Adrenal gland (tissue), 12 donors: ENCODE data around the gene LAPTM5. TPM values are rescaled to one million over a fixed set of nuclear protein-coding genes. Genes with fewer than 3 reads are reported as not detected.
A peak's percentile ranks its signal among the peaks of the same experiment; 100 is the strongest.

ENCODE experiments used
- DNase-seq, 7 donors: peaks; one replicate each; pipeline ENCODE4 v3.0.0-alpha.2; 2019 to 2020
- H3K27ac ChIP-seq, 5 donors: fragments of 200-600 bp; sonication (generic) in 4 of 5; 1 replicate in 3 of 5; 2 replicates in 2 of 5; pipeline versions ENCODE4 v1.5.1 to v1.8.0; 2016 to 2020; ENCODE audit warnings: mild to moderate bottlenecking in 1 of 5
- H3K27me3 ChIP-seq: fragments of 200-600 bp; 2 replicates; pipeline ENCODE4 v1.8.0; 2021
- H3K36me3 ChIP-seq, 2 donors: fragments of 200-600 bp; replicated peaks in 1 of 2; 1 replicate in 1 of 2; 2 replicates in 1 of 2; pipeline versions ENCODE4 v1.5.1 to v1.8.0; 2018 to 2022
- H3K4me1 ChIP-seq, 2 donors: fragments of 200-600 bp; replicated peaks in 1 of 2; 1 replicate in 1 of 2; 2 replicates in 1 of 2; pipeline versions ENCODE4 v1.5.1 to v1.8.0; 2018 to 2021
- H3K4me3 ChIP-seq, 4 donors: fragments of 200-600 bp; sonication (generic) in 3 of 4; one replicate each; pipeline ENCODE4 v1.5.1; 2016 to 2018
- H3K9me3 ChIP-seq, 3 donors: fragments of 200-600 bp; sonication (generic) in 1 of 3; replicated peaks in 1 of 3; 1 replicate in 2 of 3; 2 replicates in 1 of 3; pipeline versions ENCODE4 v1.5.1 to v1.8.0; 2016 to 2021
- POLR2A ChIP-seq, 2 donors: fragments of 450-650 bp; IDR thresholded peaks; one replicate each; pipeline ENCODE4 v1.6.1; 2017; ENCODE audit warnings: antibody characterized with exemption in 2 of 2, mild to moderate bottlenecking in 2 of 2, moderate library complexity in 1 of 2
- whole genome bisulfite sequencing, 4 donors: extraction: QIAGEN DNeasy Blood & Tissue Kit in 2 of 4; methylation state at CpG; one replicate each; pipeline versions ENCODE4 v1.1.5 to v1.1.7; 2013 to 2017; 5-methylcytosine and 5-hydroxymethylcytosine counted together
- intact Hi-C, 2 donors: fragments of 100-400 bp; cut with DNase I; formaldehyde crosslinking; loops; one replicate each; pipeline versions ENCODE4 v1.14.1 to v1.15.0; 2022 to 2023
- polyA plus RNA-seq, 3 donors: library from polyadenylated mRNA; stranded (reverse); fragments of 200-250 nt in 2 of 3; fragments of 350-450 nt in 1 of 3; fragmentation: Illumina TruSeq in 1 of 3; extraction: RNeasy Lipid Tissue Mini Kit (QIAGEN cat#74804) in 1 of 3; gene quantifications; one replicate each; pipeline ENCODE4 v1.2.3, GENCODE V29; 2013 to 2014
- total RNA-seq, 9 donors: library from RNA; depleted of rRNA in 4 of 9; stranded (reverse); fragments of >200 nt in 4 of 9; fragments of 120-200 nt in 1 of 9; fragmentation: NEBNext Ultra II Directional in 1 of 9; extraction: Animal tissue kit (Norgen Biotek cat#: 25700) in 1 of 9; gene quantifications; one replicate each; pipeline versions ENCODE4 v1.1.0 to v1.2.4, GENCODE V29; 2013 to 2023
- TF ChIP-seq, protein P1 (sequence below), 6 experiments: fragments of 450-650 bp in 4 of 6; fragments of 200-600 bp in 2 of 6; sonication (generic) in 1 of 6; IDR thresholded peaks; 1 replicate in 5 of 6; 2 replicates in 1 of 6; pipeline versions ENCODE4 v1.5.1 to v1.8.0; 2016 to 2021; ENCODE audit warnings: antibody characterized with exemption in 6 of 6, mild to moderate bottlenecking in 2 of 6, moderate library complexity in 1 of 6
- donor health status: healthy with polysubstance abuse.
- donor health status: Bipolar disorder and iron deficiency.
- donor health status: DM: yes; HTN: yes; CAD: no.
- donor health status: DM: no; HTN: no; CAD: no.
- donor health status: DM: no; HTN: no; CAD: no.
- donor health status: DM: yes; HTN: yes; CAD: no.

LAPTM5 gene
- total and polyA plus RNA-seq, 12 donors = 7.8 to 177 (median 109) TPM

DNA sequence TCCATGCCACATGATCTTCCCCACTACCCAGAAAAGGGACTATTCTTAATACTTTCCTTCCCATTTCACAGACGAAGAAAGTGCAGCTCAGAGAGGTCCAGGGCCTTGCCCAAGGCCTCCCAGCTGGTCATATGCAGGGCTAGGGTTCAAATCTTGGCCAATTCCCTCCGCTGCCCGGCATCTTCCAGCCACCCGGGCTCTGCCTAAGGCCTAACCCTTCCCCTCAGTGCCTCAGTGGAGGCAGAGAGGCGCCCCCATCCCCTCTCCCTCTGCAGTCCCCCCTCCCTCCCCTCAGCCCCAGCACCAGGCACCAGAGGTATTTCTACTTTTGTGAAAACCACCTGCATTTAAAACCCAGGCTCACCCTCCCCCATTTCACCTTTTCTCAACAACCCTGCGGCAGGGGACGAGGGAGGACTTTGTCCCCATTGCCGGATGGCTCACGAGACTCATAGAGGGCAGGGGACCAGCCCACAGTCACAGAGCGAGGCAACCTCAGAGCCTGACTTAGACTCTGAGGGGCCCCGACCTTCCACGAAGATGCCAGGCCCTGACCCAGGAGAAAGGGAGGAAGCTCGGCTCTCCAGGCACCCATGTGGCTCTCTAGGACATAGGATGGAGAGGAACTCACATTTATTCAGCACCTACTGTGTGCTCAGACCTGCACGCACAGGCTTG, 12.3 kb downstream of the LAPTM5 start:
- WGBS, 4 donors = 80 to 88% (median 84%) methylated on average over 13 to 14 of the region's 14 CpGs
- H3K27ac ChIP-seq = peak overlapping the region in 1 of 5 donors; percentile 1

DNA sequence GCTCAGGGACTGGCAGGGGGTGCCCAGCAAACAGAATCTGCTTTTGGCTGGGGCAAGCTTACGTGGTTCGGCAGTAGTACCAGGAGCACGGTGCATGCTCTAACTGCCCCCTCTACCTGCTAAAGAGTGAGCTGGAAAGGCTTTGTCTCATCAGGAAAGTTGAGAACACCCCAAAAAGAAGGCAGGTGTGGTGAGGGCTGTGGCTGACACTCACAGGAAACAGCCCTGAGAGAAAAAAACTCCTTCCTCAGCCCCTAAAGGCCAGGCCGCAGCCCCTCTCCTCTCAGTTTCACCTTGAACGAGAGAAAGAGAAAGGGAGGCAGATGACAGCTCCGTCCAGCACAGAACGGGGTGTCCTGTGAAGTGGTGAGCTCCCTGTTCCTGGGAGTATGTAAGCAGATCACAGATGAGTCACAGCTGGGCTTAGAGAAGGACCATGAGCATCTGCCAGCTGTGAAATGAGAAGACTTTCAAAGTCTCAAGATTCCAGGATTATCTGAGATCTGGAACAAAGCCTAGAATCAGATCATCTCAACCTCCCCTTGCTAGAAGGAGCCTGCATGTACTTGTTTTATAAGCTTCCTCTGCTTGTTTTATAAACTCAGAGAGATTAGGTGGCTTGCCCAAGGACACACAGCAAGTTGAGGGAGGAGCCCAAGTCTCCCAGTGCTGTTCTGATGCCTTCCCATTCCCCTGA, 13.4 kb downstream of the LAPTM5 start:
- Histone ChIP-seq H3K27ac (peak overlapping the region in 2 of 5 donors; percentile 26 to 52), H3K4me1 (peaks cover 5 to 14% of the 10 kb centered on the region in 2 donors), H3K4me3 (no peak overlapping the region), H3K9me3 (no peaks in the 10 kb centered on the region), H3K27me3 (no peaks in the 10 kb centered on the region), H3K36me3 (peaks cover 0 to 4% of the 10 kb centered on the region in 2 donors)
- no peak for TF ChIP-seq POLR2A (IDR thresholded peaks at IDR 0.05)
- TF ChIP-seq, protein P1, sequence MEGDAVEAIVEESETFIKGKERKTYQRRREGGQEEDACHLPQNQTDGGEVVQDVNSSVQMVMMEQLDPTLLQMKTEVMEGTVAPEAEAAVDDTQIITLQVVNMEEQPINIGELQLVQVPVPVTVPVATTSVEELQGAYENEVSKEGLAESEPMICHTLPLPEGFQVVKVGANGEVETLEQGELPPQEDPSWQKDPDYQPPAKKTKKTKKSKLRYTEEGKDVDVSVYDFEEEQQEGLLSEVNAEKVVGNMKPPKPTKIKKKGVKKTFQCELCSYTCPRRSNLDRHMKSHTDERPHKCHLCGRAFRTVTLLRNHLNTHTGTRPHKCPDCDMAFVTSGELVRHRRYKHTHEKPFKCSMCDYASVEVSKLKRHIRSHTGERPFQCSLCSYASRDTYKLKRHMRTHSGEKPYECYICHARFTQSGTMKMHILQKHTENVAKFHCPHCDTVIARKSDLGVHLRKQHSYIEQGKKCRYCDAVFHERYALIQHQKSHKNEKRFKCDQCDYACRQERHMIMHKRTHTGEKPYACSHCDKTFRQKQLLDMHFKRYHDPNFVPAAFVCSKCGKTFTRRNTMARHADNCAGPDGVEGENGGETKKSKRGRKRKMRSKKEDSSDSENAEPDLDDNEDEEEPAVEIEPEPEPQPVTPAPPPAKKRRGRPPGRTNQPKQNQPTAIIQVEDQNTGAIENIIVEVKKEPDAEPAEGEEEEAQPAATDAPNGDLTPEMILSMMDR (IDR thresholded peaks at IDR 0.05) = no peak
- WGBS, 4 donors = 65 to 79% (median 67%) methylated on average over 6 to 7 of the region's 7 CpGs
- DNase-seq = no peak
- intact Hi-C loops = no loop called here

More for the DNA sequence above, 12.3 kb downstream of the LAPTM5 start:
- H3K4me1 ChIP-seq = peaks cover 5 to 14% of the 10 kb centered on the region in 2 donors
- no peaks in the 10 kb centered on the region for H3K27me3 ChIP-seq
- no peak for DNase-seq
- intact Hi-C loops = no loop called here
- H3K9me3 ChIP-seq = no peaks in the 10 kb centered on the region
- no peaks in the 10 kb centered on the region for H3K36me3 ChIP-seq
- no peak overlapping the region for H3K4me3 ChIP-seq
- TF ChIP-seq POLR2A (IDR thresholded peaks at IDR 0.05) = no peak
- TF ChIP-seq, protein P1 (IDR thresholded peaks at IDR 0.05) = no peak

DNA sequence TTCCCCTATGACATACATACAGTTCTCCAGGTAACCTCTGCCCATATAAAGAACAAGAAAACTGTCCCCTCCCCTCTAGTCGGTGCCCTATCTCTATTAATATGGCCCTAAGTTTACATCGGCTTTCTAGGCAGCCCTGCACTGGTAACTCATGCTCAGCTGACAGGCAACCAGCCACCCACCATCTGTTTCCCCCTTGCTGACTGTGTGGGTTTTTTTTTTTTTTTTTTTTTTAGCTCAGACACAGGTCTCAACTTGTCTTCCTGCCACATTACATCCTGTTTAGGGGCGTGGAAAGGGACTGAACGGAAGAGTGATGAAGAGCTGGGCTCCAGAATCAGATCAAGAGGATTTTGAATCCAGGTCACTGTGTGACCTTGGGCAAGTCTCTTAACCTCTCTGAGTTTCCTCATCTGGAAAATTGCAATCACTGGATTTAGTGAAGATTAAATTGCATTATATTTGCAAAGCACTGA, 14.0 kb downstream of the LAPTM5 start:
- TF ChIP-seq, protein P1 (IDR thresholded peaks at IDR 0.05) = no peak
- TF ChIP-seq POLR2A (IDR thresholded peaks at IDR 0.05) = no peak
- intact Hi-C loops = no loop called here
- no peaks in the 10 kb centered on the region for H3K27me3 ChIP-seq
- no peak overlapping the region for H3K4me3 ChIP-seq
- peaks cover 5 to 14% of the 10 kb centered on the region in 2 donors for H3K4me1 ChIP-seq
- H3K36me3 ChIP-seq = peaks cover 0 to 10% of the 10 kb centered on the region in 2 donors
- DNase-seq = peak in 1 of 7 donors; percentile 48
- H3K9me3 ChIP-seq = no peaks in the 10 kb centered on the region
- peak overlapping the region in 2 of 5 donors; percentile 26 to 52 for H3K27ac ChIP-seq
- WGBS, 4 donors = 32 to 60% (median 42%) methylated on average over 4 of the region's 4 CpGs

DNA sequence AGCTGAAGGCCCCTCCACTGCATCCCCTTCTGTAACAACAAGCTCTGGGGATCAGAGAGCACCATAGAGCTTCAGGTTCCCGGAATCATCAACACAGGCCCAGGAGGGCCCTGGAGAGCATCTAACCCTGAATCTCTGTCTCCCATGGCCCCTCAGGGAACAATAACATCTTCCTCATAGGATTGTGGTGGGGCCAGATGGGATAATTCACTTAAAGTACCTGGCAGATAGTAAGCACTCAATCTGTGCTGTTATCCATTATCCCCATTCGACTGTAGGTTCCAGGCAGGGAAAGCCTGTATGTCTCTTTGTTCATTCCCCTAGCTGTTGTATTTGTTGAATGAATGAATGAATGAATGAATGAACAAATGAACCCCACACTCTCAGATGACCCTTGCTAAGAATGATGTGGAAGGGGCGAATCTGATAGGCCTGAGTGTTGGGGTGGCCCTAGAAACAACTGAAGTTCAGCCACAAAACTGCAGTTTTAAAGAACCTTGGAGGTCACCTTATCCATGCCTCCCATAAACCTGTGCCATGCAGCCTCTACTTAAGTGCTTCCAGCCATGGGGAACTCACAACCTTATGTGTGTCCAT, 14.5 kb downstream of the LAPTM5 start:
- intact Hi-C loops = no loop called here
- Histone ChIP-seq H3K36me3 (peaks cover 0 to 14% of the 10 kb centered on the region in 2 donors), H3K9me3 (no peaks in the 10 kb centered on the region), H3K4me3 (no peak overlapping the region), H3K4me1 (peaks cover 5 to 14% of the 10 kb centered on the region in 2 donors), H3K27me3 (no peaks in the 10 kb centered on the region), H3K27ac (no peak overlapping the region)
- WGBS, 4 donors = 83 to 94% (median 87%) methylated on average over 3 of the region's 3 CpGs
- DNase-seq = no peak
- TF ChIP-seq POLR2A (IDR thresholded peaks at IDR 0.05) = no peak
- TF ChIP-seq, protein P1 (IDR thresholded peaks at IDR 0.05) = no peak
